RWPE1 (cell line): ENCODE measurements around the gene STX2.

Source experiments
- CTCF ChIA-PET: fragments of 350-600 bp; sonication (Branson Sonifier 250); formaldehyde crosslinking; extraction: SDS; loops from one replicate; lab custom pipeline; 2021; lab: Yijun Ruan, JAX
- POLR2A ChIA-PET: fragments of 400-600 bp; formaldehyde crosslinking; extraction: SDS; loops from one replicate; lab custom pipeline; 2020; ENCODE audit warnings: antibody characterized with exemption; ENCODE audit not compliant: low non-redundant PET; lab: Yijun Ruan, JAX
- DNase-seq: peaks from one replicate; pipeline ENCODE4 v3.0.0; 2012; ENCODE audit warnings: low spot score
- H3K27ac ChIP-seq: fragments of 450-650 bp; 2 replicates; pipeline ENCODE4 v1.5.1; 2017
- TF ChIP-seq, protein P1 (sequence below): fragments of 450-650 bp; conservative IDR thresholded peaks from 2 replicates; pipeline ENCODE4 v1.5.1; 2017; ENCODE audit warnings: low read depth, mild to moderate bottlenecking

The STX2 gene

DNA sequence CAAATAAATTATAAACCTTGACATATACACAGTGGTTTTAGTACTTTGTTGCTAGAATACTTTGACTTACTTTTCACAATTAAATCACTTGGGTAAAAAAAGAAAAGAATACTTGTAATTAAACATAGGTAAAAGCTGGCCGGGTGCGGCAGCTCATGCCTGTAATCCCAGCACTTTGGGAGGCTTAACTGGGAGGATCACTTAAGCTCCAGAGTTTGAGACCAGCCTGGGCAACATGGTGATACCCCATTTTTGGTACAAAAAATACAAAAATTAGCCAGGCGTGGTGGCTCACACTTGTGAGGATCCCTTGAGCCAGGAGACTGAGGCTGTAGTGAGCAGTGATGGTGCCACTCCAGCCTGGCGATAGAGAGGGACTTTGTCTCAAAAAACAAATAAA lies 7.8 kb downstream of the STX2 start:
- TF ChIP-seq, protein P1, sequence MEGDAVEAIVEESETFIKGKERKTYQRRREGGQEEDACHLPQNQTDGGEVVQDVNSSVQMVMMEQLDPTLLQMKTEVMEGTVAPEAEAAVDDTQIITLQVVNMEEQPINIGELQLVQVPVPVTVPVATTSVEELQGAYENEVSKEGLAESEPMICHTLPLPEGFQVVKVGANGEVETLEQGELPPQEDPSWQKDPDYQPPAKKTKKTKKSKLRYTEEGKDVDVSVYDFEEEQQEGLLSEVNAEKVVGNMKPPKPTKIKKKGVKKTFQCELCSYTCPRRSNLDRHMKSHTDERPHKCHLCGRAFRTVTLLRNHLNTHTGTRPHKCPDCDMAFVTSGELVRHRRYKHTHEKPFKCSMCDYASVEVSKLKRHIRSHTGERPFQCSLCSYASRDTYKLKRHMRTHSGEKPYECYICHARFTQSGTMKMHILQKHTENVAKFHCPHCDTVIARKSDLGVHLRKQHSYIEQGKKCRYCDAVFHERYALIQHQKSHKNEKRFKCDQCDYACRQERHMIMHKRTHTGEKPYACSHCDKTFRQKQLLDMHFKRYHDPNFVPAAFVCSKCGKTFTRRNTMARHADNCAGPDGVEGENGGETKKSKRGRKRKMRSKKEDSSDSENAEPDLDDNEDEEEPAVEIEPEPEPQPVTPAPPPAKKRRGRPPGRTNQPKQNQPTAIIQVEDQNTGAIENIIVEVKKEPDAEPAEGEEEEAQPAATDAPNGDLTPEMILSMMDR: no peak
- ChIA-PET CTCF (no interaction called here), POLR2A (no interaction called here)
- no peak overlapping the region for H3K27ac ChIP-seq
- DNase-seq: no peak

DNA sequence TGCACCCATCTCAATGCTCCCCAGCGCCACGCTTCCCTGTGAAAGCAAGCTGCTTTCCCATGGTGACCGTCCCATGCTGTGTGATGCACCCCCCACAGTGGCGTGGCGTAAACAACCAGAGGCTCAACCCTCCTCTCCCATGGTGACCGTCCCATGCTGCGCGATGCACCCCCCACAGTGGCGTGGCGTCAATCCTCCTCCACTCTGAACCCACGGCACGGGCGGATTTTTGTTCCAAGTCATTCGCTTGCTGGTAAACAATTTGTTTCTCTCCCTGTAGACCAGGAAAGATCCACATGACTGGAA lies 8.9 kb downstream of the STX2 start:
- DNase-seq: no peak
- ChIA-PET POLR2A (no interaction called here), CTCF (interaction anchor here (0.6 kb wide), 1 partner anchor 8 kb away, joined by 3 read pairs; no protein-coding TSS in a partner anchor)
- TF ChIP-seq, protein P1: no peak
- H3K27ac ChIP-seq: no peak overlapping the region

DNA sequence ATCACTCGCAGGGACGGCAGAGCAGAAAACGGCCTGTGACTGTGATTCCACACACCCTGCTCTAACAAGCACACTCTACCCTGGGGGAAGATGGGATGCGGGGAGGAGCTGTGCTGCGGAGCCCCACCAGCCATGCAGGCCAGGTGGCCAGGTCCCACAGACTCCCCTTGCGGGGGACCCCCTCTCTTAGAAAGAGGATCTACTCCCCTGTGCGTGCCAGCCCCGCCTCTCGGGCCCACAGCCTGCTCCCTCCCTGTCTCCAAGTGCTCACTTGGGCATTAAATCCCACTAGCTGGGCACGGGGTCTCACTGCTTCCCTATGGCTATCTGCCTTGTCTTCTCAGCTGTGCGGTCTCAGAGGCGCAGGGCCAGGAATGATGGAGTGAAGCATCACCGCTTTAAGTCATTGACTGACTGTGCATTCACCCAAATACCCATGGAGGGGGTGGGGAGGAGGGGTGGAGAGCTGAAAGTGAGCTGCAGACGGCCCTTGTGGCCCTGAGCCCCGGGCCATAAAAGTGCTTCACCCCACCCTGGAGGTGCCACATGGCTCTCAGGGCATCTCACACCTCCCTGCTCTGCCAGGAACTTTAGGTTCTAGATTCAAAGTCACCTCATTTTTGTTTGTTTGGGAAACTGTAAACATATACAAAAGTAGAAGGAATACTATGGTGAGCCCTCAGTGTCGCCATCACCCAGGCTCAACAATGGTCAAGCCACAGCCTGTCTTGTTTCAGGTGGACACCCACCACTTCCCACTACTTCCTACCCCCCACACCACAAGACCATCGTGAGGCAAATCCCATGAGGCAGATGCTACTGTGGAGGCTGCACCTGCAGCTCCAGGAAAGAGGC lies 9.4 kb downstream of the STX2 start:
- ChIA-PET POLR2A (no interaction called here), CTCF (interaction anchor here (0.6 kb wide), 1 partner anchor 7 kb away, joined by 3 read pairs; no protein-coding TSS in a partner anchor)
- H3K27ac ChIP-seq: no peak overlapping the region
- no peak for DNase-seq
- TF ChIP-seq, protein P1: no peak

DNA sequence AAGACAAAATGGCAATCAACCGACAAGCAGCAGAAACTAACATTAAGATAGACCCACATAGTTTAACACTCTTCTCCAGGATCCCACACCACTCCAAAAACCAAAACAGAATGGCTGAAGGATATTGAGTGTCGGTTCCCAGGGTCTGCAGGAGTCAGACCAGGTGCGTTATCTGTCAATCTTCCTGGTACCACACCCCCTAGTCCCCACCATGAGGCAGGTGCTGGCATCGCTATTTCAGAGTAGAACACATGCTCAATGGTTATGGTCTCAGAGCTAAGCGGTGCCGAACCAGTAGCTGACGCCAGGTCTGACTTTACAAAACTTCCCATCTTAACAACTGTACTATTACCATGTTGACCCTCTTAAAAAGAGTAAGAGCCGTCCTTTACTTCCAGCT lies 10.2 kb downstream of the STX2 start:
- no peak overlapping the region for H3K27ac ChIP-seq
- ChIA-PET POLR2A (no interaction called here), CTCF (no interaction called here)
- DNase-seq: no peak
- TF ChIP-seq, protein P1: no peak

DNA sequence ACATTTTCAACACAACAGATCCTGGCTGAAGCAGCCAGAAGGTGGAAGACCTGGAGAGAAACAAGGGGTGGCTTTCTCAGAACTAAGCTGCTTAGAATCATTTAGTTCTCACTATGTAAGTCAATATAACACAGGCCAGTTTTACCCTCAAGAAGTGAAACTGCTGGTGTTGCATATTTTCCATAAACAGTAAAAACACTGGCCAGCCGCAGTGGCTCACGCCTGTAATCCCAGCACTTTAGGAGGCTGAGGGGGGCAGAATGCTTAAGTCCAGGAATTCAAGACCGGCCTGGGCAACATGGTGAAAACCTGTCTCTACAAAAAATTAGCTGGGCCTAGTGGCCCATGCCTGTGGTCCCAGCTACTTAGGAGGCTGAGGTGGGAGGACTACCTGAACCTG lies 11.6 kb downstream of the STX2 start:
- CTCF ChIA-PET: no interaction called here

DNA sequence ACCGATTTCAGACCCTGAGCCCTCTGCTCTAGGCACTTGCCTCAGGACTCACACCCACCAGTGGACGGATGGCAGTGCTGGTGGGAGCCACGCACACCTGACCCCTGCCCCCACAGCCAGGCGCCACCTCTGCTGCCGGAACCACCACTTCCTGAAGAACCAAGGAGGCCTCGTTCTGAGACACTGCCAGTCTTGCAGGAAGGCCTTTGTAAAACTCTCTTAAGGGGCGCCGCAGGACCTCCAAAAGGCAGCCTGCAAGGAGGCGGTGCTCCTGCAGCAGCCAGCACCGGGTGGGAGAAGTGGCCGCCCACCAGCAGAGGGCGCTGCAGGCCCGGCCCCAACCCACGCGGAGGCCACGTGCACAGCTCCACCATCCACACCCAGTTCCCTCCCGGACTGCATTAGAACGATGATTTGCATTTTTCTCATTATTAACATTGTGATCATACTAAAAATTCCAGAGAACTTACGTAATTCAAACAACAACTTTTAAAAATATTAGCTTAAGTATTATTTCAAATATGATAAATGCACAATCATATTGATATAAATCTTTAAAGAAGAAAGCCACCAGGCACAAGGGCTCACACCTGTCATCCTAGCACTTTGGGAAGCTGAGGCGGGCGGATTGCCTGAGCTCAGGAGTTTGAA lies 12.8 kb downstream of the STX2 start:
- TF ChIP-seq, protein P1: peak; percentile 69
- POLR2A ChIA-PET: no interaction called here
- DNase-seq: peak; percentile 29
- peak overlapping the region; percentile 10; the same call in 1 of the 2 replicates for H3K27ac ChIP-seq
- CTCF ChIA-PET: interaction anchor here (0.6 to 1.2 kb wide), 6 partner anchors 10 to 1168 kb away, joined by 3 to 7 read pairs (median 4); no protein-coding TSS in a partner anchor

More for the DNA sequence above, 11.6 kb downstream of the STX2 start:
- POLR2A ChIA-PET: interaction anchor here (0.7 kb wide), 1 partner anchor 43 kb away, joined by 3 read pairs; no protein-coding TSS in a partner anchor
- H3K27ac ChIP-seq: 0 out of 2 replicates have a peak overlapping the region, but pooled peaks have one; percentile 20
- no peak for DNase-seq
- TF ChIP-seq, protein P1: no peak
